Ascending aorta (tissue), 2 donors: ENCODE measurements around the gene ITGB4. TPM values are rescaled to one million over a fixed set of nuclear protein-coding genes. Genes with fewer than 3 reads are reported as not detected.

ENCODE experiments used
- DNase-seq, 2 donors: peaks; one replicate each; pipeline ENCODE4 v3.0.0-alpha.2; 2019; ENCODE audit warnings: low spot score in 2 of 2
- H3K27ac ChIP-seq, 2 donors: fragments of 200-600 bp; sonication (generic); one replicate each; pipeline ENCODE4 v1.5.1; 2016 to 2017; ENCODE audit warnings: mild to moderate bottlenecking in 1 of 2
- H3K27me3 ChIP-seq: fragments of 200-600 bp; sonication (generic); one replicate; pipeline ENCODE4 v1.5.1; 2017
- H3K36me3 ChIP-seq, 2 donors: fragments of 200-600 bp; sonication (generic); one replicate each; pipeline ENCODE4 v1.5.1; 2016
- H3K4me1 ChIP-seq, 2 donors: fragments of 200-600 bp; sonication (generic); one replicate each; pipeline ENCODE4 v1.5.1; 2016 to 2017; ENCODE audit warnings: mild to moderate bottlenecking in 1 of 2
- H3K4me3 ChIP-seq, 2 donors: fragments of 200-600 bp; sonication (generic); one replicate each; pipeline ENCODE4 v1.5.1; 2016 to 2017; ENCODE audit warnings: mild to moderate bottlenecking in 1 of 2
- H3K9me3 ChIP-seq, 2 donors: fragments of 200-600 bp; sonication (generic); one replicate each; pipeline ENCODE4 v1.5.1; 2016
- CTCF ChIP-seq, 3 experiments: fragments of 200-600 bp in 2 of 3; fragments of 450-650 bp in 1 of 3; sonication (generic) in 2 of 3; IDR thresholded peaks; one replicate each; pipeline ENCODE4 v1.5.1; 2016 to 2019; ENCODE audit warnings: antibody characterized with exemption in 3 of 3, mild to moderate bottlenecking in 1 of 3, moderate library complexity in 1 of 3
- intact Hi-C: fragments of 100-400 bp; cut with DNase I; formaldehyde crosslinking; loops from one replicate; pipeline ENCODE4 v1.15.1; 2023
- total RNA-seq: library from RNA; depleted of rRNA; stranded (reverse); fragments of >200 nt; gene quantifications from one replicate; pipeline ENCODE4 v1.1.0, GENCODE V29; 2016

Gene ITGB4
- total RNA-seq, 1 donor from 2014 or later: 152 TPM

- DNase-seq: no peak
- Histone ChIP-seq H3K9me3 (no peaks in the 10 kb centered on the region), H3K4me1 (peaks cover 0 to 2% of the 10 kb centered on the region in 2 donors), H3K27me3 (no peaks in the 10 kb centered on the region), H3K4me3 (no peak overlapping the region), H3K36me3 (peaks cover 12 to 16% of the 10 kb centered on the region in 2 donors), H3K27ac (peak overlapping the region; percentile 7 to 16)
- no peak for TF ChIP-seq CTCF (IDR thresholded peaks at IDR 0.05)
- intact Hi-C loops: no loop called here
Observed at GRCh38 chr17:75688209-75688825, 32.9 kb upstream of the ITGB4 start.

- H3K27ac ChIP-seq: no peak overlapping the region
- no peaks in the 10 kb centered on the region for H3K27me3 ChIP-seq
- H3K9me3 ChIP-seq: no peaks in the 10 kb centered on the region
- no peak overlapping the region for H3K4me3 ChIP-seq
- peaks cover 0 to 2% of the 10 kb centered on the region in 2 donors for H3K4me1 ChIP-seq
- intact Hi-C loops: no loop called here
- peaks cover 17 to 28% of the 10 kb centered on the region in 2 donors for H3K36me3 ChIP-seq
- TF ChIP-seq CTCF (IDR thresholded peaks at IDR 0.05): no peak
- DNase-seq: no peak
Observed at GRCh38 chr17:75689441-75689873, 31.8 kb upstream of the ITGB4 start.

GRCh38 chr17:75691371-75691791, 29.9 kb upstream of the ITGB4 start:
- Histone ChIP-seq H3K36me3 (peaks cover 32 to 47% of the 10 kb centered on the region in 2 donors), H3K4me3 (no peak overlapping the region), H3K4me1 (peaks cover 0 to 2% of the 10 kb centered on the region in 2 donors), H3K9me3 (no peaks in the 10 kb centered on the region), H3K27me3 (no peaks in the 10 kb centered on the region), H3K27ac (no peak overlapping the region)
- DNase-seq: no peak
- TF ChIP-seq CTCF (IDR thresholded peaks at IDR 0.05): no peak
- intact Hi-C loops: no loop called here

GRCh38 chr17:75691801-75692626, 29.2 kb upstream of the ITGB4 start:
- peaks cover 35 to 50% of the 10 kb centered on the region in 2 donors for H3K36me3 ChIP-seq
- DNase-seq: no peak
- intact Hi-C loops: no loop called here
- H3K27me3 ChIP-seq: no peaks in the 10 kb centered on the region
- no peak overlapping the region for H3K27ac ChIP-seq
- no peak for TF ChIP-seq CTCF (IDR thresholded peaks at IDR 0.05)
- H3K4me3 ChIP-seq: no peak overlapping the region
- no peaks in the 10 kb centered on the region for H3K9me3 ChIP-seq
- H3K4me1 ChIP-seq: peaks cover 0 to 2% of the 10 kb centered on the region in 2 donors

- H3K36me3 ChIP-seq: peaks cover 44 to 58% of the 10 kb centered on the region in 2 donors
- H3K27me3 ChIP-seq: no peaks in the 10 kb centered on the region
- no peak for TF ChIP-seq CTCF (IDR thresholded peaks at IDR 0.05)
- no peaks in the 10 kb centered on the region for H3K9me3 ChIP-seq
- peak overlapping the region; percentile 8 to 49 for H3K27ac ChIP-seq
- H3K4me1 ChIP-seq: peaks cover 0 to 2% of the 10 kb centered on the region in 2 donors
- intact Hi-C loops: no loop called here
- no peak for DNase-seq
- H3K4me3 ChIP-seq: no peak overlapping the region
Observed at GRCh38 chr17:75692976-75693375, 28.3 kb upstream of the ITGB4 start.
